ENCODE measurements around the gene SLC25A4. TPM values are rescaled to one million over a fixed set of nuclear protein-coding genes. Genes with fewer than 3 reads are reported as not detected.
"Not testable (repeated sequence)": the region's sequence is repeated elsewhere in the genome, so short reads cannot be mapped to it uniquely, and the experiment has no call there.

SLC25A4 gene
- total RNA-seq, 3 donors from 2014 or later (not counting 1 experiment from before 2014, with no cell fraction given): 5.6 to 8.2 (median 7.5) TPM

DNA sequence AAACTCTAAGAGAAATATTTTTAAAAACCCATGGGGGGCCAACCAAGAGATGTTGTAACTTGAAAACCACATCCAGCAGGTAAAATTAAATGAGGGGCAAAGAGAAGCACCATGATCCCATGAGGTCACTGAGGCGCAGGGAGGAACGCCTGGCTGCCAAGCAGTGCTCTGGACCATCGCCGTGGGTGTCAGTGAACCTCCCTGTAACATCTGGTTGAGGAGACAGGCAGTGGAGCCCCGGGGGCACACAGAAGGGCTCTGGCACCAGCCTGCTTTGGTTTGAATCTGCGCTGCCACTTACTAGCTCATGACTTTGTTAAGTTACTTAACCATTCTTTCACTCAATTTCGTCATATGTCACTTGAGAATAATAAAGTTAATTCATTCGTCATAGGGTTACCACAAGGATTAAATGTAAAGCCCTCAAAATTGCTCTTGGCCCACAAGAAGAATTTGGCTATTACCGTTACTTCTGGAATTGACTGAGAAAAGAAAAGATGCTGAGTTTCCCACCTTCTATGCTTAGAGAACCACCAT, 41.6 kb upstream of the SLC25A4 start:
- intact Hi-C loops (cut with micrococcal nuclease): no loop called here
- no peak overlapping the region for H3K4me3 ChIP-seq (ENCODE audit: low read length)
- Mint-ChIP-seq H3K27me3 (ENCODE audit: low read depth in 2 of 2) (peaks cover 18 to 21% of the 10 kb centered on the region in 2 donors), H3K4me3 (no peak overlapping the region), H3K9me3 (no peaks in the 10 kb centered on the region), H3K4me1 (no peaks in the 10 kb centered on the region), H3K36me3 (no peaks in the 10 kb centered on the region), H3K27ac (no peak overlapping the region)
- H3K36me3 ChIP-seq (ENCODE audit: control insufficient read depth, insufficient read depth, low read length): no peaks in the 10 kb centered on the region
- no peaks in the 10 kb centered on the region for H3K27me3 ChIP-seq (ENCODE audit: control insufficient read depth, insufficient read depth, low read length)
- no peak for DNase-seq
- H3K9me3 ChIP-seq (ENCODE audit: control insufficient read depth, insufficient read depth, low read length): no peaks in the 10 kb centered on the region
- WGBS (ENCODE audit: insufficient coverage): 89% methylated on average over 9 of the region's 9 CpGs
- H3K27ac ChIP-seq (ENCODE audit: low read length): no peak overlapping the region
- TF ChIP-seq, protein P1, sequence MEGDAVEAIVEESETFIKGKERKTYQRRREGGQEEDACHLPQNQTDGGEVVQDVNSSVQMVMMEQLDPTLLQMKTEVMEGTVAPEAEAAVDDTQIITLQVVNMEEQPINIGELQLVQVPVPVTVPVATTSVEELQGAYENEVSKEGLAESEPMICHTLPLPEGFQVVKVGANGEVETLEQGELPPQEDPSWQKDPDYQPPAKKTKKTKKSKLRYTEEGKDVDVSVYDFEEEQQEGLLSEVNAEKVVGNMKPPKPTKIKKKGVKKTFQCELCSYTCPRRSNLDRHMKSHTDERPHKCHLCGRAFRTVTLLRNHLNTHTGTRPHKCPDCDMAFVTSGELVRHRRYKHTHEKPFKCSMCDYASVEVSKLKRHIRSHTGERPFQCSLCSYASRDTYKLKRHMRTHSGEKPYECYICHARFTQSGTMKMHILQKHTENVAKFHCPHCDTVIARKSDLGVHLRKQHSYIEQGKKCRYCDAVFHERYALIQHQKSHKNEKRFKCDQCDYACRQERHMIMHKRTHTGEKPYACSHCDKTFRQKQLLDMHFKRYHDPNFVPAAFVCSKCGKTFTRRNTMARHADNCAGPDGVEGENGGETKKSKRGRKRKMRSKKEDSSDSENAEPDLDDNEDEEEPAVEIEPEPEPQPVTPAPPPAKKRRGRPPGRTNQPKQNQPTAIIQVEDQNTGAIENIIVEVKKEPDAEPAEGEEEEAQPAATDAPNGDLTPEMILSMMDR (IDR thresholded peaks at IDR 0.05): no peak
- no peaks in the 10 kb centered on the region for H3K4me1 ChIP-seq (ENCODE audit: control insufficient read depth, insufficient read depth, low read length)
- no peak for ATAC-seq

DNA sequence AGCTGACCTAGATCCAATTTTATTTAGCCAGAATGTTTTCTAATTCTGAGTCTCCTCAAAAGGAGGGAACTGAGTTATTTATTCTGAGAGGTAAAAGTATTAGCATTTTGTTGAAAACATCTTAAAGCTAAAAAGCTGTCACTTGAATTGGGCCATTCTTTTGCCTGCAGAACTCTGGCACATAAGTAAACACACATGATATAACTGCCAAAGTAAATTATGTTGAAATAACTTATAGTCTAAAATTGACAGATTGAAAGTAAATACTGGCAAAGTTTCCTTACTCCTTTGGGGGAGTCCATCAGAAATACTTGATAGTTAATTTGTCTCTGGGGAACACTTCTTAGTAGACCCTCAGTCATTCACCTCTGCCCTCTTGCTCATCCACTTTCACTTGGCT, 38.3 kb upstream of the SLC25A4 start:
- Histone ChIP-seq H3K27ac (ENCODE audit: low read length) (no peak overlapping the region), H3K4me3 (ENCODE audit: low read length) (no peak overlapping the region), H3K4me1 (ENCODE audit: control insufficient read depth, insufficient read depth, low read length) (no peaks in the 10 kb centered on the region), H3K36me3 (ENCODE audit: control insufficient read depth, insufficient read depth, low read length) (no peaks in the 10 kb centered on the region), H3K9me3 (ENCODE audit: control insufficient read depth, insufficient read depth, low read length) (no peaks in the 10 kb centered on the region), H3K27me3 (ENCODE audit: control insufficient read depth, insufficient read depth, low read length) (peaks cover 3% of the 10 kb centered on the region)
- TF ChIP-seq, protein P1 (IDR thresholded peaks at IDR 0.05): no peak
- Mint-ChIP-seq H3K27ac (no peak overlapping the region), H3K27me3 (ENCODE audit: low read depth in 2 of 2) (peaks cover 21 to 30% of the 10 kb centered on the region in 2 donors), H3K9me3 (no peaks in the 10 kb centered on the region), H3K36me3 (no peaks in the 10 kb centered on the region), H3K4me1 (no peaks in the 10 kb centered on the region), H3K4me3 (no peak overlapping the region)
- intact Hi-C loops (cut with micrococcal nuclease): no loop called here
- ATAC-seq (no peak), DNase-seq (no peak)

DNA sequence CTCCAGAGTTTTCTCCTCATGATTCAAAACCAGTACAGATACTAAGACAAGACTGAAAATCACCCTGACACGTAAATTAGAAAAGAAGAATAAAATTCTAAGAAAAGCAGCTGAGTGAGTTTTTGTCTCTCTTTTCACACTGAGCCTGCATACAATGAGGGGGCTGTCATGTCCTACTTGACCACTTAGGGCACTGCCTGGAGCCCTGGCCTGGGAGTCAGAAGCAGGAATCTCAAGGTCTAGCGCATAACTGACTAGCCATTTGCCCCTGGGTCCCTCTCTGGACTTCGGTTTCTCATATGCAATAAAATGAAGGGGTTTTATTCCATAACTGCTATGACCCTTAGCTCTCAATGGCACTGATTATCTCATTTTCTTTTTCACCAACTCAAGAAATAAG, 36.7 kb upstream of the SLC25A4 start:
- peaks cover 3% of the 10 kb centered on the region for H3K27me3 ChIP-seq (ENCODE audit: control insufficient read depth, insufficient read depth, low read length)
- Mint-ChIP-seq H3K4me1 (no peaks in the 10 kb centered on the region), H3K36me3 (no peaks in the 10 kb centered on the region), H3K9me3 (no peaks in the 10 kb centered on the region), H3K4me3 (no peak overlapping the region), H3K27me3 (ENCODE audit: low read depth in 2 of 2) (peaks cover 21 to 26% of the 10 kb centered on the region in 2 donors), H3K27ac (no peak overlapping the region)
- no peak overlapping the region for H3K27ac ChIP-seq (ENCODE audit: low read length)
- intact Hi-C loops (cut with micrococcal nuclease): no loop called here
- TF ChIP-seq, protein P1 (IDR thresholded peaks at IDR 0.05): no peak
- ATAC-seq (no peak), DNase-seq (no peak)
- H3K4me3 ChIP-seq (ENCODE audit: low read length): no peak overlapping the region
- no peaks in the 10 kb centered on the region for H3K9me3 ChIP-seq (ENCODE audit: control insufficient read depth, insufficient read depth, low read length)
- 94% methylated on average over 3 of the region's 3 CpGs for WGBS (ENCODE audit: insufficient coverage)
- no peaks in the 10 kb centered on the region for H3K36me3 ChIP-seq (ENCODE audit: control insufficient read depth, insufficient read depth, low read length)
- H3K4me1 ChIP-seq (ENCODE audit: control insufficient read depth, insufficient read depth, low read length): no peaks in the 10 kb centered on the region

DNA sequence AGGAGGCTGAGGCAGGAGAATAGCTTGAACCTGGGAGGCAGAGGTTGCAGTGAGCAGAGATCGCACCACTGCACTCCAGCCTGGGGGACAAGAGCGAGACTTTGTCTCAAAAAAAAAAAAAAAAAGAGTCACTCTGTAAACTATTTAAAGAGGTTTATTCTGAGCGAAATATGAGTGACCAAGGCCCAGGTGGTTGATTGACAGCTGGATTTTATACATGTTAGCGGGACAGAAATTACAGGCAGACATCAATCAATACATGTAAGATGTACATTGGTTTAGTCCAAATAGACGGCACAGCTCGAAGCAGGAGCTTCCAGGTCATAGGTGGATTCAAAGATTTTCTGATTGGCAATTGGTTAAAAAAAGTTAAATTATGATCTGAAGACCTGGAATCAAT, 35.5 kb upstream of the SLC25A4 start:
- DNase-seq; H3K36me3 ChIP-seq (ENCODE audit: control insufficient read depth, insufficient read depth, low read length); H3K4me3 ChIP-seq (ENCODE audit: low read length); H3K4me1 Mint-ChIP-seq; H3K9me3 Mint-ChIP-seq; ATAC-seq; H3K27me3 ChIP-seq (ENCODE audit: control insufficient read depth, insufficient read depth, low read length); intact Hi-C loops (cut with micrococcal nuclease); H3K27ac Mint-ChIP-seq; H3K36me3 Mint-ChIP-seq; H3K27ac ChIP-seq (ENCODE audit: low read length); H3K4me1 ChIP-seq (ENCODE audit: control insufficient read depth, insufficient read depth, low read length); H3K4me3 Mint-ChIP-seq; H3K9me3 ChIP-seq (ENCODE audit: control insufficient read depth, insufficient read depth, low read length): not testable (repeated sequence)
- peaks cover 17% of the 10 kb centered on the region in 2 donors for H3K27me3 Mint-ChIP-seq (ENCODE audit: low read depth in 2 of 2)
- WGBS (ENCODE audit: insufficient coverage): 90% methylated on average over 6 of the region's 6 CpGs

Data from natural killer cell (primary cell).